ENCODE measurements around the gene TUBB6.

- TF ChIP-seq FOXM1 (IDR thresholded peaks at IDR 0.05; ENCODE audit: borderline replicate concordance) (no peak), ZNF384 (IDR thresholded peaks at IDR 0.05) (no peak), SP1 (IDR thresholded peaks at IDR 0.05) (no peak), BHLHE40 (IDR thresholded peaks at IDR 0.05; ENCODE audit: borderline replicate concordance) (no peak), ARNT (IDR thresholded peaks at IDR 0.05) (no peak), NFRKB (IDR thresholded peaks at IDR 0.05) (no peak), LEF1 (IDR thresholded peaks at IDR 0.05; ENCODE audit: borderline replicate concordance) (no peak), FOXK2 (IDR thresholded peaks at IDR 0.05) (no peak), HDGF (IDR thresholded peaks at IDR 0.05; ENCODE audit: borderline replicate concordance) (no peak), CTBP1 (IDR thresholded peaks at IDR 0.05; ENCODE audit: borderline replicate concordance) (no peak), SUZ12 (IDR thresholded peaks at IDR 0.05) (no peak), TARDBP (IDR thresholded peaks at IDR 0.05) (no peak)
- TF ChIP-seq, protein P1, sequence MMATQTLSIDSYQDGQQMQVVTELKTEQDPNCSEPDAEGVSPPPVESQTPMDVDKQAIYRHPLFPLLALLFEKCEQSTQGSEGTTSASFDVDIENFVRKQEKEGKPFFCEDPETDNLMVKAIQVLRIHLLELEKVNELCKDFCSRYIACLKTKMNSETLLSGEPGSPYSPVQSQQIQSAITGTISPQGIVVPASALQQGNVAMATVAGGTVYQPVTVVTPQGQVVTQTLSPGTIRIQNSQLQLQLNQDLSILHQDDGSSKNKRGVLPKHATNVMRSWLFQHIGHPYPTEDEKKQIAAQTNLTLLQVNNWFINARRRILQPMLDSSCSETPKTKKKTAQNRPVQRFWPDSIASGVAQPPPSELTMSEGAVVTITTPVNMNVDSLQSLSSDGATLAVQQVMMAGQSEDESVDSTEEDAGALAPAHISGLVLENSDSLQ (IDR thresholded peaks at IDR 0.05), result no peak
Observed at GRCh38 chr18:12302391-12303147, 5.5 kb upstream of the TUBB6 start.

Measured in HEK293T (cell line).